ENCODE data around the gene PPIP5K2. TPM values are rescaled to one million over a fixed set of nuclear protein-coding genes. Genes with fewer than 3 reads are reported as not detected.

Gene PPIP5K2
- total RNA-seq, 1 experiment from 2014 or later, result 29.7 TPM

DNA sequence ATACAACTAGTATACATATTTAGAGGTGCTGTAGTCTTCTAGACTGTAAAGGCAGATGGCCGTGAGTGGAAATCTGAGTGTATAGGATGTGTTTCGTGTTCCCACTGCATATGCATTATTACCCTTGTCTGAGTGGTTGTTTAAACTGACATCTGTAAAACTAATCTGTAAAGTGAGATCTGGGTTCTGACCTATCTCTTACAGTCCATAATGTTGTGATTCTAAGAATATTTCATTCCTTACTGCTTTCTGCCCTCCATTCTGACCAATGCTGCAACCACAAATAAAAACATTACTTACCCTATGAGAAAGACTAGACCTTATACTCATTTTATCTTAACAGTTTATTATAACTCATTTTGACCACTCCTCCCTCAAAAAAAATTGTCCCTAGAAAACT, 90.9 kb downstream of the PPIP5K2 start:
- Mint-ChIP-seq H3K4me3 (ENCODE audit: unreplicated experiment) (no peak overlapping the region), H3K27ac (ENCODE audit: low read depth, unreplicated experiment) (no peak overlapping the region), H3K9me3 (ENCODE audit: unreplicated experiment) (no peaks in the 10 kb centered on the region), H3K36me3 (ENCODE audit: insufficient read depth, unreplicated experiment) (peaks cover 13% of the 10 kb centered on the region), H3K4me1 (ENCODE audit: insufficient read depth, unreplicated experiment) (peaks cover under 1% of the 10 kb centered on the region), H3K27me3 (ENCODE audit: insufficient read depth, unreplicated experiment) (no peaks in the 10 kb centered on the region)
- TF ChIP-seq CTCF (IDR thresholded peaks at IDR 0.05; ENCODE audit: unreplicated experiment), result no peak
- no TSS peak for BruUV-seq (replicated peaks)
- ChIA-PET POLR2A (interaction anchor here (0.7 kb wide), 1 partner anchor 8 kb away, joined by 3 read pairs; no protein-coding TSS in a partner anchor), CTCF (interaction anchor here (0.6 kb wide), 1 partner anchor 12 kb away, joined by 3 read pairs; no protein-coding TSS in a partner anchor)
- no peak for DNase-seq (ENCODE audit: unreplicated experiment)
- intact Hi-C loops (cut with micrococcal nuclease), result no loop called here

GRCh38 chr5:103211576-103212561, 91.8 kb downstream of the PPIP5K2 start:
- Mint-ChIP-seq H3K4me1 (ENCODE audit: insufficient read depth, unreplicated experiment) (peaks cover 5% of the 10 kb centered on the region), H3K27me3 (ENCODE audit: insufficient read depth, unreplicated experiment) (no peaks in the 10 kb centered on the region), H3K27ac (ENCODE audit: low read depth, unreplicated experiment) (peak overlapping the region; percentile 67), H3K9me3 (ENCODE audit: unreplicated experiment) (no peaks in the 10 kb centered on the region), H3K36me3 (ENCODE audit: insufficient read depth, unreplicated experiment) (peaks cover 13% of the 10 kb centered on the region), H3K4me3 (ENCODE audit: unreplicated experiment) (no peak overlapping the region)
- intact Hi-C loops (cut with micrococcal nuclease), result no loop called here
- no peak for TF ChIP-seq CTCF (IDR thresholded peaks at IDR 0.05; ENCODE audit: unreplicated experiment)
- POLR2A ChIA-PET, result interaction anchor here (0.7 kb wide), 1 partner anchor 9 kb away, joined by 3 read pairs; no protein-coding TSS in a partner anchor
- no TSS peak for BruUV-seq (replicated peaks)
- no peak for DNase-seq (ENCODE audit: unreplicated experiment)
- CTCF ChIA-PET, result interaction anchor here (1.2 to 2.5 kb wide), 2 partner anchors 13 to 273 kb away, joined by 3 to 14 read pairs; no protein-coding TSS in a partner anchor

GRCh38 chr5:103216137-103216536, 96.0 kb downstream of the PPIP5K2 start:
- CTCF ChIA-PET, result interaction anchor here (1.1 to 2.5 kb wide), 4 partner anchors 9 to 260 kb away, joined by 3 to 10 read pairs (median 6); no protein-coding TSS in a partner anchor
- no peak for TF ChIP-seq CTCF (IDR thresholded peaks at IDR 0.05; ENCODE audit: unreplicated experiment)
- Mint-ChIP-seq H3K27ac (ENCODE audit: low read depth, unreplicated experiment) (no peak overlapping the region), H3K36me3 (ENCODE audit: insufficient read depth, unreplicated experiment) (no peaks in the 10 kb centered on the region), H3K4me3 (ENCODE audit: unreplicated experiment) (no peak overlapping the region), H3K4me1 (ENCODE audit: insufficient read depth, unreplicated experiment) (peaks cover 5% of the 10 kb centered on the region), H3K9me3 (ENCODE audit: unreplicated experiment) (no peaks in the 10 kb centered on the region), H3K27me3 (ENCODE audit: insufficient read depth, unreplicated experiment) (no peaks in the 10 kb centered on the region)
- POLR2A ChIA-PET, result no interaction called here
- BruUV-seq (replicated peaks), result no TSS peak
- no peak for DNase-seq (ENCODE audit: unreplicated experiment)
- intact Hi-C loops (cut with micrococcal nuclease), result no loop called here

DNA sequence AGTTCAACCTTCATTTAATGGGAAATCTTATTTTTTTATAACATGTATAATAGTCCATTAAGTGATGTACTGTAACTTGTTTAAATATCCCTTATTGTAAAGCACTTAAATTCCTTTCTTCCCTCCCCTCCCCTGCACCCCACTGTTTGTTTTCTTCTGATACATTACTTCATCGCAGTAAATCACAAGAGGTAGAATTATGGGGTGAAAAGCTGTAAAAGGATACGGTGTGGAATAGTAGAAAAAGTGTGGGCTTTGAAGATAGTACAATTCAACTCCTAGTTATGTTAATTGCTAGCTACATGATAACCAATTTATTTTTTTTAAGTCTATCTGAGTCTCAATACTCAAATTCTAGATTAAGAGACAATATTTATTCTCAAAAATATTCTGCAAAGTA, 96.6 kb downstream of the PPIP5K2 start:
- Mint-ChIP-seq H3K4me3 (ENCODE audit: unreplicated experiment) (no peak overlapping the region), H3K9me3 (ENCODE audit: unreplicated experiment) (no peaks in the 10 kb centered on the region), H3K36me3 (ENCODE audit: insufficient read depth, unreplicated experiment) (no peaks in the 10 kb centered on the region), H3K27ac (ENCODE audit: low read depth, unreplicated experiment) (no peak overlapping the region), H3K27me3 (ENCODE audit: insufficient read depth, unreplicated experiment) (no peaks in the 10 kb centered on the region), H3K4me1 (ENCODE audit: insufficient read depth, unreplicated experiment) (peaks cover 5% of the 10 kb centered on the region)
- no TSS peak for BruUV-seq (replicated peaks)
- ChIA-PET POLR2A (interaction anchor here (0.8 kb wide), 1 partner anchor 258 kb away, joined by 3 read pairs; no protein-coding TSS in a partner anchor), CTCF (interaction anchor here (0.5 to 2.1 kb wide), 4 partner anchors 8 to 711 kb away, joined by 3 to 9 read pairs (median 3); no protein-coding TSS in a partner anchor)
- no peak for DNase-seq (ENCODE audit: unreplicated experiment)
- no peak for TF ChIP-seq CTCF (IDR thresholded peaks at IDR 0.05; ENCODE audit: unreplicated experiment)
- intact Hi-C loops (cut with micrococcal nuclease), result no loop called here

All from MCF 10A (cell line).